T-helper 2 cell treated with Interferon-gamma antibody and Interleukin-4, amounts not matched to agents 100 ng/mL and 5 ng/mL, for 36 hours (primary cell): ENCODE results near the gene EEF1A2. TPM values are rescaled to one million over a fixed set of nuclear protein-coding genes. Genes with fewer than 3 reads are reported as not detected.
"Not testable (repeated sequence)": the region's sequence is repeated elsewhere in the genome, so short reads cannot be mapped to it uniquely, and the experiment has no call there.

Experiments
- intact Hi-C: fragments of 100-400 bp; cut with micrococcal nuclease; formaldehyde crosslinking; loops from one replicate; pipeline ENCODE4 v1.15.1; 2023
- total RNA-seq: library from RNA; stranded (reverse); gene quantifications from 2 replicates; pipeline ENCODE4 v1.2.3, GENCODE V29; 2022

Gene EEF1A2
- total RNA-seq, 1 donor from 2014 or later = 0.45 TPM

- intact Hi-C loops = no loop called here
Observed at GRCh38 chr20:63488315-63489251, 10.3 kb downstream of the EEF1A2 start.

- intact Hi-C loops = no loop called here
Observed at GRCh38 chr20:63487781-63488241, 11.1 kb downstream of the EEF1A2 start.

GRCh38 chr20:63487116-63487764 is 11.6 kb downstream of the EEF1A2 start:
- intact Hi-C loops = no loop called here

- intact Hi-C loops = no loop called here
Observed at GRCh38 chr20:63486300-63486855, 12.5 kb downstream of the EEF1A2 start.

GRCh38 chr20:63484651-63485403 is 14.1 kb downstream of the EEF1A2 start:
- intact Hi-C loops = no loop called here

GRCh38 chr20:63484236-63484635 is 14.6 kb downstream of the EEF1A2 start:
- intact Hi-C loops = no loop called here

- intact Hi-C loops = no loop called here
Observed at GRCh38 chr20:63483834-63484233, 15.0 kb downstream of the EEF1A2 start.

GRCh38 chr20:63482021-63482587 is 16.8 kb downstream of the EEF1A2 start:
- intact Hi-C loops = no loop called here

GRCh38 chr20:63481503-63481902 is 17.4 kb downstream of the EEF1A2 start:
- intact Hi-C loops = no loop called here

GRCh38 chr20:63479695-63480419 is 19.0 kb downstream of the EEF1A2 start:
- intact Hi-C loops = not testable (repeated sequence)

- intact Hi-C loops = no loop called here
Observed at GRCh38 chr20:63478346-63479302, 20.3 kb downstream of the EEF1A2 start.

- intact Hi-C loops = no loop called here
Observed at GRCh38 chr20:63477944-63478343, 20.9 kb downstream of the EEF1A2 start.

GRCh38 chr20:63477061-63477616 is 21.7 kb downstream of the EEF1A2 start:
- intact Hi-C loops = no loop called here

- intact Hi-C loops = no loop called here
Observed at GRCh38 chr20:63475209-63475608, 23.7 kb downstream of the EEF1A2 start.

GRCh38 chr20:63473555-63474449 is 25.1 kb downstream of the EEF1A2 start:
- intact Hi-C loops = no loop called here

GRCh38 chr20:63472862-63473390 is 26.0 kb downstream of the EEF1A2 start:
- intact Hi-C loops = no loop called here

GRCh38 chr20:63471981-63472831 is 26.7 kb downstream of the EEF1A2 start, which contains the start of gene KCNQ2:
KCNQ2 (minus strand) TSS chr20:63472655; CDS start chr20:63472463, 192 bp downstream.
- intact Hi-C loops = no loop called here
